Stomach (tissue), 9 donors: ENCODE measurements around the gene SLC24A4. TPM values are rescaled to one million over a fixed set of nuclear protein-coding genes. Genes with fewer than 3 reads are reported as not detected.
A peak's percentile ranks its signal among the peaks of the same experiment; 100 is the strongest.
"Not testable (repeated sequence)": the region's sequence is repeated elsewhere in the genome, so short reads cannot be mapped to it uniquely, and the experiment has no call there.

Source experiments
- DNase-seq, 2 donors: peaks; one replicate each; pipeline versions ENCODE4 v3.0.0 to v3.0.0-alpha.2; 2013 to 2019
- H3K27ac ChIP-seq, 5 donors: fragments of 200-600 bp in 4 of 5; sonication (generic) in 4 of 5; one replicate each; pipeline ENCODE4 v1.5.1; 2013 to 2019; ENCODE audit warnings: mild to moderate bottlenecking in 1 of 5, moderate library complexity in 1 of 5
- H3K27me3 ChIP-seq, 3 donors: fragments of 200-600 bp; sonication (generic); one replicate each; pipeline ENCODE4 v1.5.1; 2017 to 2019; ENCODE audit warnings: mixed run types in 1 of 3
- H3K36me3 ChIP-seq, 4 donors: fragments of 200-600 bp; sonication (generic); 1 replicate in 3 of 4; 2 replicates in 1 of 4; pipeline ENCODE4 v1.5.1; 2016 to 2019
- H3K4me1 ChIP-seq, 4 donors: fragments of 200-600 bp; sonication (generic); one replicate each; pipeline ENCODE4 v1.5.1; 2016 to 2019
- H3K4me3 ChIP-seq, 4 donors: fragments of 200-600 bp; sonication (generic) in 3 of 4; one replicate each; pipeline ENCODE4 v1.5.1; 2016 to 2019; ENCODE audit warnings: mild to moderate bottlenecking in 1 of 4
- H3K9me3 ChIP-seq, 4 donors: fragments of 200-600 bp; sonication (generic); one replicate each; pipeline ENCODE4 v1.5.1; 2016 to 2019
- CTCF ChIP-seq, 7 experiments: fragments of 450-650 bp in 4 of 7; fragments of 200-600 bp in 3 of 7; sonication (generic) in 3 of 7; IDR thresholded peaks; one replicate each; pipeline ENCODE4 v1.5.1; 2016 to 2019; ENCODE audit warnings: antibody characterized with exemption in 7 of 7, control low read depth in 2 of 7, mild to moderate bottlenecking in 1 of 7
- EP300 ChIP-seq: sonication (generic); formaldehyde crosslinking; IDR thresholded peaks from one replicate; pipeline ENCODE4 v1.6.1; 2017; ENCODE audit warnings: antibody characterized with exemption
- POLR2A ChIP-seq, 4 donors: fragments of 450-650 bp; IDR thresholded peaks; one replicate each; pipeline ENCODE4 v1.6.1; 2016; ENCODE audit warnings: antibody characterized with exemption in 4 of 4, control low read depth in 2 of 4, mild to moderate bottlenecking in 1 of 4, moderate library complexity in 1 of 4
- POLR2AphosphoS5 ChIP-seq, 3 donors: sonication (generic); formaldehyde crosslinking; IDR thresholded peaks; one replicate each; pipeline ENCODE4 v1.6.1; 2016; ENCODE audit warnings: antibody characterized with exemption in 3 of 3
- WGBS, 5 donors: extraction: QIAGEN DNeasy Blood & Tissue Kit in 3 of 5; methylation state at CpG; one replicate each; pipeline versions ENCODE4 v1.1.5 to v1.1.7; 2013 to 2018; 5-methylcytosine and 5-hydroxymethylcytosine counted together
- intact Hi-C: fragments of 100-400 bp; cut with DNase I; formaldehyde crosslinking; loops from one replicate; pipeline ENCODE4 v1.15.1; 2023; ENCODE audit warnings: low total_unique reads
- polyA plus RNA-seq, 3 donors: library from polyadenylated mRNA; stranded (reverse); fragments of 200-250 nt; gene quantifications; one replicate each; pipeline ENCODE4 v1.2.3, GENCODE V29; 2013
- total RNA-seq, 5 donors: library from RNA; depleted of rRNA; stranded (reverse); fragments of >200 nt; gene quantifications; one replicate each; pipeline versions ENCODE4 v1.1.0 to v1.2.3, GENCODE V29; 2014 to 2016
- donor health status: healthy with polysubstance abuse.
- donor health status: Bipolar disorder and iron deficiency.
- donor health status: healthy.

SLC24A4 gene
- total and polyA plus RNA-seq, 8 donors = 0.08 to 0.92 (median 0.38) TPM; not detected in 4

GRCh38 chr14:92532490-92533163, 209.7 kb downstream of the SLC24A4 start:
- intact Hi-C loops = no loop called here
- Histone ChIP-seq H3K9me3 (no peaks in the 10 kb centered on the region), H3K4me1 (peaks cover 0 to 73% (median 28%) of the 10 kb centered on the region in 4 donors), H3K4me3 (no peak overlapping the region), H3K27me3 (no peaks in the 10 kb centered on the region), H3K27ac (peak overlapping the region in 2 of 5 donors; percentile 52 to 64), H3K36me3 (no peaks in the 10 kb centered on the region)
- TF ChIP-seq CTCF (IDR thresholded peaks at IDR 0.05) (no peak), EP300 (no peak), POLR2A (IDR thresholded peaks at IDR 0.05) (no peak), POLR2AphosphoS5 (IDR thresholded peaks at IDR 0.05) (no peak)
- no peak for DNase-seq
- WGBS, 5 donors = 51 to 56% (median 53%) methylated on average over 9 to 10 of the region's 10 CpGs

- Histone ChIP-seq H3K9me3 (no peaks in the 10 kb centered on the region), H3K27me3 (no peaks in the 10 kb centered on the region), H3K36me3 (no peaks in the 10 kb centered on the region), H3K4me1 (peaks cover 13 to 74% (median 35%) of the 10 kb centered on the region in 4 donors), H3K27ac (peak overlapping the region in 1 of 5 donors; percentile 20), H3K4me3 (no peak overlapping the region)
- intact Hi-C loops = no loop called here
- WGBS, 5 donors = 32 to 52% (median 39%) methylated on average over 17 of the region's 17 CpGs
- no peak for DNase-seq
- TF ChIP-seq POLR2A (IDR thresholded peaks at IDR 0.05) (no peak), POLR2AphosphoS5 (IDR thresholded peaks at IDR 0.05) (no peak), CTCF (IDR thresholded peaks at IDR 0.05) (no peak), EP300 (no peak)
These were observed 212.1 kb downstream of the SLC24A4 start for GRCh38 chr14:92534932-92535643.

- DNase-seq, H3K9me3 ChIP-seq, intact Hi-C loops, H3K27me3 ChIP-seq, H3K4me3 ChIP-seq, H3K36me3 ChIP-seq, H3K27ac ChIP-seq: not testable (repeated sequence)
- 64 to 72% (median 69%) methylated on average over 8 of the region's 8 CpGs for WGBS, 5 donors
- peaks cover 15 to 74% (median 42%) of the 10 kb centered on the region in 4 donors for H3K4me1 ChIP-seq
These were observed 213.3 kb downstream of the SLC24A4 start for GRCh38 chr14:92536231-92536630.

GRCh38 chr14:92538412-92538985, 215.5 kb downstream of the SLC24A4 start:
- Histone ChIP-seq H3K4me3 (no peak overlapping the region), H3K27me3 (no peaks in the 10 kb centered on the region), H3K36me3 (no peaks in the 10 kb centered on the region), H3K4me1 (peaks cover 15 to 56% (median 36%) of the 10 kb centered on the region in 4 donors), H3K9me3 (no peaks in the 10 kb centered on the region), H3K27ac (peak overlapping the region in 2 of 5 donors; percentile 81 to 85)
- intact Hi-C loops = no loop called here
- TF ChIP-seq POLR2A (IDR thresholded peaks at IDR 0.05) (no peak), EP300 (no peak), POLR2AphosphoS5 (IDR thresholded peaks at IDR 0.05) (no peak), CTCF (IDR thresholded peaks at IDR 0.05) (no peak)
- no peak for DNase-seq
- 69 to 89% (median 79%) methylated on average over 6 of the region's 6 CpGs for WGBS, 5 donors
